HepG2 (cell line): ENCODE data around the gene COA7. TPM values are rescaled to one million over a fixed set of nuclear protein-coding genes. Genes with fewer than 3 reads are reported as not detected.

Source experiments
- ATAC-seq: fragments of 200-7000 bp; cut with Tn5 transposase; 3 replicates; pipeline ENCODE4 v1.9.1; 2020; ENCODE audit warnings: mild to moderate bottlenecking, moderate library complexity
- BruUV-seq: library from RNA; stranded (reverse); fragments of 400-500 nt; replicated peaks from 2 replicates; lab custom pipeline; 2021; lab: Mats Ljungman, UMichigan
- CTCF ChIA-PET: fragments of 300-600 bp; formaldehyde crosslinking; extraction: SDS; loops from one replicate; lab custom pipeline; 2021; ENCODE audit warnings: low total read pairs, inconsistent platforms, low intra/inter-chr PET ratio; lab: Yijun Ruan, JAX
- POLR2A ChIA-PET: fragments of 350-600 bp; sonication (Branson Sonifier 250); formaldehyde crosslinking; loops from one replicate; lab custom pipeline; 2020; ENCODE audit warnings: antibody characterized with exemption, inconsistent platforms; lab: Yijun Ruan, JAX
- DNase-seq: peaks from one replicate; pipeline ENCODE4 v3.0.0-alpha.2; 2015; ENCODE audit warnings: low spot score
- FAIRE-seq: peaks from 3 replicates; lab custom pipeline; 2011; peaks lifted over from hg19 to GRCh38; lab: Jason Lieb, UNC
- H2AFZ ChIP-seq: one replicate; pipeline ENCODE4 v1.6.1; 2011; ENCODE audit warnings: low read length, inconsistent platforms
- H3K27ac ChIP-seq: fragments of 300-600 bp; 3 replicates; pipeline ENCODE4 v1.8.0; 2011; ENCODE audit warnings: mixed run types, mild to moderate bottlenecking, mixed read lengths, low read length, inconsistent platforms; ENCODE audit not compliant: insufficient read depth; ENCODE audit errors: extremely low read length
- H3K27me3 ChIP-seq, 2 experiments: fragments of 200-600 bp in 1 of 2; 2 replicates in 1 of 2; 3 replicates in 1 of 2; pipeline versions ENCODE4 v1.6.0 to v1.8.0; 2011; ENCODE audit warnings: low read length in 2 of 2, mild to moderate bottlenecking in 2 of 2, moderate library complexity in 2 of 2, inconsistent platforms in 1 of 2; ENCODE audit not compliant: insufficient read depth in 2 of 2, control insufficient read depth in 1 of 2
- H3K36me3 ChIP-seq, 2 experiments: fragments of 200-600 bp in 1 of 2; replicated peaks in 1 of 2; 2 replicates in 1 of 2; 3 replicates in 1 of 2; pipeline versions ENCODE4 v1.5.1 to v1.8.0; 2011; ENCODE audit warnings: low read length in 2 of 2, inconsistent platforms in 1 of 2; ENCODE audit not compliant: insufficient read depth in 2 of 2, control insufficient read depth in 1 of 2
- H3K4me1 ChIP-seq: 2 replicates; pipeline ENCODE4 v1.5.1; 2012; ENCODE audit warnings: low read length, inconsistent platforms; ENCODE audit not compliant: insufficient read depth
- H3K4me2 ChIP-seq: 2 replicates; pipeline ENCODE4 v1.6.0; 2011; ENCODE audit warnings: low read depth, low read length, inconsistent platforms
- H3K4me3 ChIP-seq, 3 experiments: fragments of 200-600 bp in 1 of 3; sonication (generic), shearing (Covaris generic) in 1 of 3; replicated peaks in 1 of 3; 2 replicates each; pipeline ENCODE4 v1.5.1; 2011 to 2016; ENCODE audit warnings: low read length in 3 of 3, inconsistent platforms in 2 of 3, low read depth in 2 of 3, mild to moderate bottlenecking in 2 of 3, control low read depth in 1 of 3, mixed read lengths in 1 of 3; ENCODE audit not compliant: insufficient read depth in 1 of 3
- H3K79me2 ChIP-seq: one replicate; pipeline ENCODE4 v1.6.1; 2011; ENCODE audit warnings: low read length, inconsistent platforms; ENCODE audit not compliant: insufficient read depth
- H3K9ac ChIP-seq: 2 replicates; pipeline ENCODE4 v1.6.0; 2011; ENCODE audit warnings: mild to moderate bottlenecking, low read depth, low read length, inconsistent platforms; ENCODE audit not compliant: insufficient read depth
- H3K9me3 ChIP-seq: 2 replicates; pipeline ENCODE4 v1.5.1; 2012; ENCODE audit warnings: mild to moderate bottlenecking, low read length
- H4K20me1 ChIP-seq: 2 replicates; pipeline ENCODE4 v1.6.0; 2011; ENCODE audit warnings: inconsistent platforms, mild to moderate bottlenecking, low read length, moderate library complexity; ENCODE audit not compliant: insufficient read depth
- RBFOX2 ChIP-seq: fragments of 200-400 bp; formaldehyde crosslinking; IDR thresholded peaks from 2 replicates; pipeline ENCODE4 v1.6.1; 2017; ENCODE audit warnings: low read depth, mild to moderate bottlenecking, low read length
- SKIL ChIP-seq: sonication (generic); formaldehyde crosslinking; IDR thresholded peaks from 2 replicates; pipeline ENCODE4 v1.8.0; 2022; ENCODE audit warnings: missing genetic modification reagents, mild to moderate bottlenecking, moderate library complexity, borderline replicate concordance
- SMARCC2 ChIP-seq: fragments of 450-650 bp; IDR thresholded peaks from 2 replicates; pipeline ENCODE4 v1.6.1; 2017; ENCODE audit warnings: antibody characterized with exemption, mild to moderate bottlenecking
- ZBTB2 ChIP-seq: sonication (generic); formaldehyde crosslinking; IDR thresholded peaks from 2 replicates; pipeline ENCODE4 v1.8.0; 2022; ENCODE audit warnings: low read depth, missing genetic modification reagents
- ZNF564 ChIP-seq: sonication (generic); formaldehyde crosslinking; IDR thresholded peaks from 2 replicates; pipeline ENCODE4 v1.8.1; 2023; ENCODE audit warnings: mild to moderate bottlenecking, missing genetic modification reagents
- ZNF710 ChIP-seq: sonication (generic); formaldehyde crosslinking; IDR thresholded peaks from 2 replicates; pipeline ENCODE4 v1.5.0; 2020; ENCODE audit warnings: mild to moderate bottlenecking, missing genetic modification reagents, borderline replicate concordance
- WGBS: methylation state at CpG from one replicate; pipeline ENCODE4 v1.1.6; 2017; ENCODE audit warnings: low lambda C conversion rate; 5-methylcytosine and 5-hydroxymethylcytosine counted together
- in situ Hi-C: cut with HindIII; loops from 2 replicates; pipeline ENCODE4 v1.10.0; 2017; ENCODE audit warnings: low pct_unique_long_range_greater_than_20kb; ENCODE audit not compliant: extremely low pct_ligation_motif_present
- intact Hi-C: fragments of 100-400 bp; cut with micrococcal nuclease; formaldehyde crosslinking; loops from one replicate; pipeline ENCODE4 v1.10.0; 2022; ENCODE audit not compliant: unreplicated experiment
- polyA plus RNA-seq, 8 experiments: library from polyadenylated mRNA; depleted of rRNA in 3 of 8; stranded (reverse) in 7 of 8; unstranded in 1 of 8; fragments of >200 nt; fragmentation: Illumina TruSeq in 4 of 8; extraction: Trizol in 4 of 8; gene quantifications; 2 replicates each; pipeline versions ENCODE4 v1.2.1 to v1.2.3, GENCODE V29; 2011 to 2016; ENCODE audit warnings: low read depth in 4 of 8, missing spikeins in 1 of 8, mixed read lengths in 1 of 8; ENCODE audit not compliant: insufficient read depth in 1 of 8
- total RNA-seq, 5 experiments: library from RNA; depleted of rRNA; stranded (reverse); fragments of >200 nt; fragmentation: Illumina TruSeq; extraction: Trizol; gene quantifications; 2 replicates each; pipeline ENCODE4 v1.2.3, GENCODE V29; 2016; ENCODE audit warnings: low read depth in 1 of 5
- TF ChIP-seq, protein P1 (sequence below): IDR thresholded peaks from 2 replicates; pipeline ENCODE4 v1.6.1; 2012; ENCODE audit warnings: low read depth, low read length, improper control_type of control experiment
- TF ChIP-seq, protein P2 (sequence below): fragments of 450-650 bp; IDR thresholded peaks from 2 replicates; pipeline ENCODE4 v1.6.1; 2017

COA7 gene
- total and polyA plus RNA-seq, 2 of the 13 experiments (the other 11 are each of a cell fraction or from before 2014, with no cell fraction given), result 12.3 to 30.4 TPM

- CTCF ChIA-PET, result no interaction called here
- no peak for FAIRE-seq
- Histone ChIP-seq H3K79me2 (peaks cover 2% of the 10 kb centered on the region), H3K4me2 (no peak overlapping the region), H3K27ac (no peak overlapping the region), H2AFZ (no peak overlapping the region), H3K9me3 (no peaks in the 10 kb centered on the region), H3K4me3 (no peak overlapping the region)
- in situ Hi-C loops, result no loop called here
- whole genome bisulfite sequencing, result 72% methylated on average over 4 of the region's 4 CpGs
- intact Hi-C loops, result no loop called here
- no peak for DNase-seq
- TF ChIP-seq RBFOX2 (no peak), SKIL (CRISPR knock-in tag) (no peak), ZBTB2 (CRISPR knock-in tag) (no peak), ZNF564 (CRISPR knock-in tag) (no peak), ZNF710 (CRISPR knock-in tag) (no peak), SMARCC2 (no peak)
- TF ChIP-seq, protein P1, sequence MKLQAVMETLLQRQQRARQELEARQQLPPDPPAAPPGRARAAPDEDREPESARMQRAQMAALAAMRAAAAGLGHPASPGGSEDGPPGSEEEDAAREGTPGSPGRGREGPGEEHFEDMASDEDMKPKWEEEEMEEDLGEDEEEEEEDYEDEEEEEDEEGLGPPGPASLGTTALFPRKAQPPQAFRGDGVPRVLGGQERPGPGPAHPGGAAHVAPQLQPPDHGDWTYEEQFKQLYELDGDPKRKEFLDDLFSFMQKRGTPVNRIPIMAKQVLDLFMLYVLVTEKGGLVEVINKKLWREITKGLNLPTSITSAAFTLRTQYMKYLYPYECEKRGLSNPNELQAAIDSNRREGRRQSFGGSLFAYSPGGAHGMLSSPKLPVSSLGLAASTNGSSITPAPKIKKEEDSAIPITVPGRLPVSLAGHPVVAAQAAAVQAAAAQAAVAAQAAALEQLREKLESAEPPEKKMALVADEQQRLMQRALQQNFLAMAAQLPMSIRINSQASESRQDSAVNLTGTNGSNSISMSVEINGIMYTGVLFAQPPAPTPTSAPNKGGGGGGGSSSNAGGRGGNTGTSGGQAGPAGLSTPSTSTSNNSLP, result no peak
- TF ChIP-seq, protein P2, sequence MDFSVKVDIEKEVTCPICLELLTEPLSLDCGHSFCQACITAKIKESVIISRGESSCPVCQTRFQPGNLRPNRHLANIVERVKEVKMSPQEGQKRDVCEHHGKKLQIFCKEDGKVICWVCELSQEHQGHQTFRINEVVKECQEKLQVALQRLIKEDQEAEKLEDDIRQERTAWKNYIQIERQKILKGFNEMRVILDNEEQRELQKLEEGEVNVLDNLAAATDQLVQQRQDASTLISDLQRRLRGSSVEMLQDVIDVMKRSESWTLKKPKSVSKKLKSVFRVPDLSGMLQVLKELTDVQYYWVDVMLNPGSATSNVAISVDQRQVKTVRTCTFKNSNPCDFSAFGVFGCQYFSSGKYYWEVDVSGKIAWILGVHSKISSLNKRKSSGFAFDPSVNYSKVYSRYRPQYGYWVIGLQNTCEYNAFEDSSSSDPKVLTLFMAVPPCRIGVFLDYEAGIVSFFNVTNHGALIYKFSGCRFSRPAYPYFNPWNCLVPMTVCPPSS, result no peak
- TF ChIP-seq, all 625 proteins: peak for 0
- H3K4me1 ChIP-seq, result peaks cover 11% of the 10 kb centered on the region
- no peak overlapping the region for H3K9ac ChIP-seq
- no peaks in the 10 kb centered on the region for H3K27me3 ChIP-seq
- no peaks in the 10 kb centered on the region for H4K20me1 ChIP-seq
- POLR2A ChIA-PET, result no interaction called here
- ATAC-seq, result no peak
- no TSS peak for BruUV-seq
- H3K36me3 ChIP-seq, result no peaks in the 10 kb centered on the region
These were observed 41.7 kb upstream of the COA7 start for GRCh38 chr1:52739699-52740467.
